Upper lobe of left lung (tissue), 6 donors: Measurements from ENCODE around the gene WDR5B. TPM values are rescaled to one million over a fixed set of nuclear protein-coding genes. Genes with fewer than 3 reads are reported as not detected.
A peak's percentile ranks its signal among the peaks of the same experiment; 100 is the strongest.

ENCODE experiments used
- ATAC-seq, 2 donors: fragments of 200-7000 bp; cut with Tn5 transposase; one replicate each; pipeline ENCODE4 v1.9.1; 2022; ENCODE audit warnings: mild to moderate bottlenecking in 2 of 2, moderate library complexity in 2 of 2; ENCODE audit not compliant: low FRiP score in 2 of 2
- DNase-seq, 2 donors: peaks; one replicate each; pipeline ENCODE4 v3.0.0-alpha.2; 2019 to 2020
- H3K27ac ChIP-seq, 4 donors: fragments of 200-600 bp; sonication (generic); one replicate each; pipeline ENCODE4 v1.5.1; 2016 to 2019
- H3K27me3 ChIP-seq, 4 donors: fragments of 200-600 bp; sonication (generic); one replicate each; pipeline ENCODE4 v1.5.1; 2017 to 2019
- H3K36me3 ChIP-seq, 4 donors: fragments of 200-600 bp; sonication (generic); one replicate each; pipeline ENCODE4 v1.5.1; 2016 to 2019
- H3K4me1 ChIP-seq, 4 donors: fragments of 200-600 bp; sonication (generic); one replicate each; pipeline ENCODE4 v1.5.1; 2018 to 2019
- H3K4me3 ChIP-seq, 4 donors: fragments of 200-600 bp; sonication (generic); one replicate each; pipeline ENCODE4 v1.5.1; 2017 to 2019; ENCODE audit warnings: mild to moderate bottlenecking in 2 of 4, moderate library complexity in 1 of 4
- H3K9me3 ChIP-seq, 4 donors: fragments of 200-600 bp; sonication (generic); one replicate each; pipeline ENCODE4 v1.5.1; 2018 to 2019
- EP300 ChIP-seq, 4 donors: sonication (generic); formaldehyde crosslinking; IDR thresholded peaks; one replicate each; pipeline ENCODE4 v1.5.1; 2017; ENCODE audit warnings: antibody characterized with exemption in 4 of 4, control low read depth in 2 of 4
- POLR2A ChIP-seq, 4 donors: fragments of 450-650 bp; IDR thresholded peaks; one replicate each; pipeline ENCODE4 v1.5.1; 2016 to 2017; ENCODE audit warnings: antibody characterized with exemption in 4 of 4, mild to moderate bottlenecking in 2 of 4
- POLR2AphosphoS5 ChIP-seq, 2 donors: sonication (generic); formaldehyde crosslinking; IDR thresholded peaks; one replicate each; pipeline ENCODE4 v1.5.1; 2017; ENCODE audit warnings: antibody characterized with exemption in 2 of 2
- WGBS, 2 donors: methylation state at CpG; one replicate each; pipeline ENCODE4 v1.1.5; 2017 to 2018; 5-methylcytosine and 5-hydroxymethylcytosine counted together
- total RNA-seq, 6 donors: library from RNA; depleted of rRNA in 4 of 6; stranded (reverse); fragments of >200 nt in 4 of 6; gene quantifications; one replicate each; pipeline versions ENCODE4 v1.1.0 to v1.2.1, GENCODE V29; 2016 to 2021
- TF ChIP-seq, protein P1 (sequence below), 6 experiments: fragments of 450-650 bp in 4 of 6; fragments of 200-600 bp in 2 of 6; sonication (generic) in 2 of 6; IDR thresholded peaks; one replicate each; pipeline ENCODE4 v1.5.1; 2016 to 2019; ENCODE audit warnings: antibody characterized with exemption in 6 of 6
- donor health status: DM: no; HTN: no; CAD: no; lungs with moderate emphysema.
- donor health status: DM: no; HTN: yes; CAD: no; lungs with severe emphysema.

Gene WDR5B
- total RNA-seq, 6 donors from 2014 or later = 2.0 to 8.4 (median 5.4) TPM

GRCh38 chr3:122394173-122394572, 21.7 kb downstream of the WDR5B start:
- ATAC-seq (no peak), DNase-seq (no peak)

GRCh38 chr3:122392868-122393844, 22.7 kb downstream of the WDR5B start:
- no peak overlapping the region for H3K27ac ChIP-seq
- H3K36me3 ChIP-seq = no peaks in the 10 kb centered on the region

More at GRCh38 chr3:122394173-122394572, 21.7 kb downstream of the WDR5B start:
- no peaks in the 10 kb centered on the region for H3K4me1 ChIP-seq
- H3K27ac ChIP-seq = no peak overlapping the region
- no peaks in the 10 kb centered on the region for H3K27me3 ChIP-seq
- TF ChIP-seq EP300 (IDR thresholded peaks at IDR 0.05) (no peak), POLR2AphosphoS5 (IDR thresholded peaks at IDR 0.05) (no peak), POLR2A (IDR thresholded peaks at IDR 0.05) (no peak)
- TF ChIP-seq, protein P1, sequence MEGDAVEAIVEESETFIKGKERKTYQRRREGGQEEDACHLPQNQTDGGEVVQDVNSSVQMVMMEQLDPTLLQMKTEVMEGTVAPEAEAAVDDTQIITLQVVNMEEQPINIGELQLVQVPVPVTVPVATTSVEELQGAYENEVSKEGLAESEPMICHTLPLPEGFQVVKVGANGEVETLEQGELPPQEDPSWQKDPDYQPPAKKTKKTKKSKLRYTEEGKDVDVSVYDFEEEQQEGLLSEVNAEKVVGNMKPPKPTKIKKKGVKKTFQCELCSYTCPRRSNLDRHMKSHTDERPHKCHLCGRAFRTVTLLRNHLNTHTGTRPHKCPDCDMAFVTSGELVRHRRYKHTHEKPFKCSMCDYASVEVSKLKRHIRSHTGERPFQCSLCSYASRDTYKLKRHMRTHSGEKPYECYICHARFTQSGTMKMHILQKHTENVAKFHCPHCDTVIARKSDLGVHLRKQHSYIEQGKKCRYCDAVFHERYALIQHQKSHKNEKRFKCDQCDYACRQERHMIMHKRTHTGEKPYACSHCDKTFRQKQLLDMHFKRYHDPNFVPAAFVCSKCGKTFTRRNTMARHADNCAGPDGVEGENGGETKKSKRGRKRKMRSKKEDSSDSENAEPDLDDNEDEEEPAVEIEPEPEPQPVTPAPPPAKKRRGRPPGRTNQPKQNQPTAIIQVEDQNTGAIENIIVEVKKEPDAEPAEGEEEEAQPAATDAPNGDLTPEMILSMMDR (IDR thresholded peaks at IDR 0.05) = no peak
- H3K4me3 ChIP-seq = no peak overlapping the region
- WGBS, 2 donors = 70 to 92% methylated on average over 1 of the region's 1 CpG
- no peaks in the 10 kb centered on the region for H3K9me3 ChIP-seq
- H3K36me3 ChIP-seq = no peaks in the 10 kb centered on the region

GRCh38 chr3:122391681-122392446, 24.0 kb downstream of the WDR5B start:
- no peaks in the 10 kb centered on the region for H3K27me3 ChIP-seq
- H3K9me3 ChIP-seq = no peaks in the 10 kb centered on the region
- no peaks in the 10 kb centered on the region for H3K36me3 ChIP-seq
- DNase-seq = no peak
- H3K4me1 ChIP-seq = no peaks in the 10 kb centered on the region
- peak overlapping the region in 1 of 4 donors; percentile 9 for H3K27ac ChIP-seq
- no peak overlapping the region for H3K4me3 ChIP-seq
- no peak for ATAC-seq
- no peak for TF ChIP-seq POLR2A (IDR thresholded peaks at IDR 0.05)
- TF ChIP-seq POLR2AphosphoS5 (IDR thresholded peaks at IDR 0.05) = no peak
- no peak for TF ChIP-seq EP300 (IDR thresholded peaks at IDR 0.05)
- TF ChIP-seq, protein P1 (IDR thresholded peaks at IDR 0.05) = no peak
- WGBS, 2 donors = 49 to 59% methylated on average over 2 of the region's 2 CpGs

More at GRCh38 chr3:122392868-122393844, 22.7 kb downstream of the WDR5B start:
- DNase-seq (no peak), ATAC-seq (peak in 1 of 2 donors; percentile 67)
- no peaks in the 10 kb centered on the region for H3K4me1 ChIP-seq
- TF ChIP-seq, protein P1 (IDR thresholded peaks at IDR 0.05) = peak; percentile 43 to 66 (median 58)
- no peak for TF ChIP-seq EP300 (IDR thresholded peaks at IDR 0.05)
- TF ChIP-seq POLR2AphosphoS5 (IDR thresholded peaks at IDR 0.05) = no peak
- TF ChIP-seq POLR2A (IDR thresholded peaks at IDR 0.05) = no peak
- no peaks in the 10 kb centered on the region for H3K9me3 ChIP-seq
- H3K27me3 ChIP-seq = no peaks in the 10 kb centered on the region
- WGBS, 2 donors = 32 to 44% methylated on average over 2 of the region's 2 CpGs
- no peak overlapping the region for H3K4me3 ChIP-seq

DNA sequence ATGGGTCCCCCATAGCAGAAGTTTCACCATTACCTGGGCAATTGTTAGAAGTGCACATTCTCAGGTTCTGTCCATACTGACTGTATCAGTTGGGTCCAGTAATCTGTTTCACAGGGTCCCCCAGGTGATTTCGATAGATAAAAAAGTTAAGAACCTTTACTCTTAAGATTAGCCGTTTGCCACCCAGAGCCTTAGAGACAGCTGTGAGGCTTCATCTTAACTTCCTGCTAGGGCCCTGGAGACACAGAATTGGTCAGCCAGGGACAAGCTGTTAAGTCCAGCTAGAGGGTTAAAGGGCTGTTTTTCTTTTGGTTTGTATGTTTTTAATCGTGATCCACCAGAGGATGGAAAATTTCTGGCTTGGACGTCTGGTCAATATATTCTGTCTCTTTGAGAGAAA, 25.2 kb downstream of the WDR5B start:
- Histone ChIP-seq H3K4me1 (no peaks in the 10 kb centered on the region), H3K27me3 (no peaks in the 10 kb centered on the region), H3K4me3 (no peak overlapping the region), H3K36me3 (no peaks in the 10 kb centered on the region), H3K9me3 (no peaks in the 10 kb centered on the region), H3K27ac (peak overlapping the region in 1 of 4 donors; percentile 51)
- 68 to 76% methylated on average over 4 of the region's 4 CpGs for WGBS, 2 donors
- ATAC-seq (no peak), DNase-seq (no peak)
- TF ChIP-seq POLR2A (IDR thresholded peaks at IDR 0.05) (no peak), EP300 (IDR thresholded peaks at IDR 0.05) (no peak), POLR2AphosphoS5 (IDR thresholded peaks at IDR 0.05) (no peak)
- TF ChIP-seq, protein P1 (IDR thresholded peaks at IDR 0.05) = no peak
